ENCODE results near the gene GRAP. TPM values are rescaled to one million over a fixed set of nuclear protein-coding genes. Genes with fewer than 3 reads are reported as not detected.

Gene GRAP
- total and polyA plus RNA-seq, 2 donors (not counting 3 experiments of a cell fraction or from before 2014, with no cell fraction given): 32.1 to 43.6 TPM

- Histone ChIP-seq H3K9me1 (replicated peaks; ENCODE audit: control insufficient read depth, extremely low read depth, insufficient read depth, low read length) (no peaks in the 10 kb centered on the region), H3K4me2 (ENCODE audit: insufficient read depth, low read length) (peak overlapping the region; percentile 70), H3K79me2 (ENCODE audit: control insufficient read depth, insufficient read depth, low read length) (peaks cover 37% of the 10 kb centered on the region), H3K9ac (replicated peaks; ENCODE audit: extremely low read depth, insufficient read depth, low read length) (no peak overlapping the region), H3K27me3 (ENCODE audit: control insufficient read depth in 2 of 2, insufficient read depth in 2 of 2, low read length in 2 of 2) (no peaks in the 10 kb centered on the region), H4K20me1 (replicated peaks; ENCODE audit: control insufficient read depth, extremely low read depth, insufficient read depth, low read length) (no peaks in the 10 kb centered on the region), H3K4me1 (ENCODE audit: control insufficient read depth, extremely low read depth, insufficient read depth, low read length) (peaks cover 24% of the 10 kb centered on the region), H3K9me3 (replicated peaks; ENCODE audit: control insufficient read depth, insufficient read depth, low read length) (no peaks in the 10 kb centered on the region), H2AFZ (ENCODE audit: low read depth, low read length) (no peak overlapping the region), H3K4me3 (replicated peaks in 1 of 3; ENCODE audit: insufficient read depth in 1 of 3, low read depth in 1 of 3, low read length in 3 of 3) (no peak overlapping the region), H3K36me3 (ENCODE audit: control insufficient read depth in 2 of 2, extremely low read depth in 1 of 2, insufficient read depth in 2 of 2, low read length in 2 of 2) (peaks cover 0 to under 1% of the 10 kb centered on the region in 2 experiments), H3K27ac (ENCODE audit: insufficient read depth, low read depth, low read length) (no peak overlapping the region)
- no TSS peak for BruUV-seq (replicated peaks)
- no peak for DNase-seq (ENCODE audit: low read depth, low spot score)
- dilution Hi-C loops (cut with MboI; ENCODE audit: extremely low pct_ligation_motif_present, low sequenced_read_pairs) (no loop called here), intact Hi-C loops (cut with micrococcal nuclease) (no loop called here)
- CTCF ChIA-PET: interaction anchor here (1.2 to 4.6 kb wide), 2 partner anchors 16 to 41 kb away, joined by 3 to 35 read pairs; no protein-coding TSS in a partner anchor
- TF ChIP-seq JUN (IDR thresholded peaks at IDR 0.05; ENCODE audit: borderline replicate concordance, insufficient read depth, insufficient read length, low read depth): no peak
- no peak for TF ChIP-seq CTCF (IDR thresholded peaks at IDR 0.05; ENCODE audit: extremely low read depth in 1 of 2, insufficient read depth in 1 of 2, low read depth in 1 of 2, low read length in 2 of 2)
- TF ChIP-seq MYC (IDR thresholded peaks at IDR 0.05; ENCODE audit: low read depth, low read length): no peak
- TF ChIP-seq POLR2AphosphoS5 (IDR thresholded peaks at IDR 0.05; ENCODE audit: insufficient read depth, low read depth, low read length): no peak
- TF ChIP-seq FOS (IDR thresholded peaks at IDR 0.05; ENCODE audit: borderline replicate concordance, insufficient read depth, low read length): no peak
- FAIRE-seq: no peak
- POLR2A ChIA-PET: no interaction called here
Observed at GRCh38 chr17:19001907-19002590, 44.7 kb downstream of the GRAP start.
